Fibroblast of mammary gland (primary cell): ENCODE measurements around the gene PAX8.

Experiments used
- DNase-seq: peaks from one replicate; pipeline ENCODE4 v3.0.0-alpha.2; 2010; ENCODE audit warnings: low read depth
- H3K4me3 ChIP-seq: 2 replicates; pipeline ENCODE4 v1.5.1; 2011; ENCODE audit warnings: low read depth, mild to moderate bottlenecking, low read length, moderate library complexity; ENCODE audit not compliant: control insufficient read depth
- CTCF ChIP-seq: conservative IDR thresholded peaks from 2 replicates; pipeline ENCODE4 v1.5.1; 2011; ENCODE audit warnings: low read depth, low read length, inconsistent platforms; ENCODE audit not compliant: control insufficient read depth, insufficient read depth

The PAX8 gene

GRCh38 chr2:113272477-113272876 lies 6.2 kb downstream of the PAX8 start:
- no peak for TF ChIP-seq CTCF
- no peak for DNase-seq
- no peak overlapping the region for H3K4me3 ChIP-seq

- TF ChIP-seq CTCF, result no peak
- DNase-seq, result no peak
- H3K4me3 ChIP-seq, result no peak overlapping the region
These were observed 9.9 kb downstream of the PAX8 start for GRCh38 chr2:113268621-113269360.

- TF ChIP-seq CTCF, result no peak
- no peak overlapping the region for H3K4me3 ChIP-seq
- DNase-seq, result no peak
These were observed 12.3 kb downstream of the PAX8 start for GRCh38 chr2:113266431-113266830.

GRCh38 chr2:113264713-113265403 lies 13.9 kb downstream of the PAX8 start:
- H3K4me3 ChIP-seq, result no peak overlapping the region
- TF ChIP-seq CTCF, result no peak
- DNase-seq, result no peak

- no peak for DNase-seq
- no peak for TF ChIP-seq CTCF
- H3K4me3 ChIP-seq, result no peak overlapping the region
These were observed 15.2 kb downstream of the PAX8 start for GRCh38 chr2:113263546-113263945.

GRCh38 chr2:113260991-113261390 lies 17.7 kb downstream of the PAX8 start:
- no peak for DNase-seq
- TF ChIP-seq CTCF, result no peak
- no peak overlapping the region for H3K4me3 ChIP-seq
